WERI-Rb-1 (cell line): ENCODE data around the gene POLD2.

Experiments used
- DNase-seq: peaks from one replicate; pipeline ENCODE4 v3.0.0-alpha.2; 2020
- H3K27ac ChIP-seq: fragments of 250-450 bp; sonication (Bioruptor Pico); 2 replicates; pipeline ENCODE4 v1.5.1; 2020; ENCODE audit warnings: mild to moderate bottlenecking, moderate library complexity
- H3K27me3 ChIP-seq: fragments of 250-450 bp; sonication (Bioruptor Pico); 2 replicates; pipeline ENCODE4 v1.5.1; 2021; ENCODE audit warnings: mild to moderate bottlenecking, low read depth, moderate library complexity; ENCODE audit not compliant: insufficient read depth, severe bottlenecking
- H3K36me3 ChIP-seq: fragments of 250-450 bp; sonication (Bioruptor Pico); 2 replicates; pipeline ENCODE4 v1.5.1; 2020; ENCODE audit warnings: mild to moderate bottlenecking, moderate library complexity
- H3K4me3 ChIP-seq: 2 replicates; pipeline ENCODE4 v1.5.1; 2011; ENCODE audit warnings: low read depth, mild to moderate bottlenecking, control low read depth, low read length
- H3K9me3 ChIP-seq: fragments of 250-450 bp; sonication (Bioruptor Pico); 2 replicates; pipeline ENCODE4 v1.5.1; 2021; ENCODE audit warnings: mild to moderate bottlenecking, moderate library complexity; ENCODE audit not compliant: severe bottlenecking
- CTCF ChIP-seq: IDR thresholded peaks from 2 replicates; pipeline ENCODE4 v1.5.1; 2011; ENCODE audit warnings: low read depth, mild to moderate bottlenecking, control low read depth, inconsistent platforms, low read length

Gene POLD2

DNA sequence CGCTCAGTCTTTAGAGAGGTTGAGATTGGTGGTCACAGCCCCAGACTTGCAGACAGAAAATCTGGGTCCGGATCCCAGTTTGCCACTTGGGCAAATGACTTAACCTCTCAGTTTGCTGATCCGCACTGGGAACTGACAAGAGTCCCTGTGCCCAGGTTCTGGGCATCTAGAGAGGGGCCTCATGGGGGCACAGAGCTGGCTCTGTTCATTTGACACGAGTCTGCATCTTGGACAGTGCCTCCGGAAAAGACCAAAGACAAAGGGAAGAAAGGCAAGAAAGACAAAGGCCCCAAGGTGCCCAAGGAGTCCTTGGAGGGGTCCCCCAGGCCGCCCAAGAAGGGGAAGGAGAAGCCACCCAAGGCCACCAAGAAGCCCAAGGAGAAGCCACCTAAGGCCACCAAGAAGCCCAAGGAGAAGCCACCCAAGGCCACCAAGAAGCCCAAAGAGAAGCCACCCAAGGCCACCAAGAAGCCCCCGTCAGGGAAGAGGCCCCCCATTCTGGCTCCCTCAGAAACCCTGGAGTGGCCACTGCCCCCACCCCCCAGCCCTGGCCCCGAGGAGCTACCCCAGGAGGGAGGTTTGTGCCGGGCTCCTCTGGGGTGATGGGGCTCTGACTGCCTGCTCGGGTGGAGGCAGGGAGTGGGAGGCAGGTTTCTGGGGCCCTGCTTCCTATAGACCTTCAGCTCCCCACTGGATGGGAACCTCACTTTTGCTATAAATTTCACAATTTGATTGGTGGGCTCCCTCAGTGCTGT lies 16.9 kb downstream of the POLD2 start:
- peaks cover 39% of the 10 kb centered on the region for H3K36me3 ChIP-seq
- TF ChIP-seq CTCF = no peak
- no peaks in the 10 kb centered on the region for H3K27me3 ChIP-seq
- H3K9me3 ChIP-seq = no peaks in the 10 kb centered on the region
- no peak for DNase-seq
- no peak overlapping the region for H3K4me3 ChIP-seq
- H3K27ac ChIP-seq = no peak overlapping the region

DNA sequence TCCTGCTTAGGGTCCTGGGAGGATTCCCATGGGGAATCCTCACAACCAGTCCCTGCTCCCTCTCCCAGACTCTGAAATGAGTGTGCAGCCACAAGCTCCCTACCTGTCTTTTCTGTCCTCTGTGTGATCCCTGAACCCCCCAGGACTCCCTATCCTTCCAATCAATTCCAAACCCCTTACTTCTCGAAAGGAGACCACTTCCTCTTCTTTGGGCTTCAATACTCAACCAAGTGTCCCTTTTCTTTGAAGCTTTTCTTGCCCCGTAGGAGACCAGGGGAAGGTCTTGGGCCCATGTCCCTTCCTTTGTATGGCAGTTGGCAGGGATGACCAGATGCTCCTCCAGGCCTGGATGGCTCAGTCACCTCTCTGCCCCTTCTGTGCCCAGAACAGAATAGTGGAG lies 17.5 kb downstream of the POLD2 start:
- TF ChIP-seq CTCF = no peak
- H3K27ac ChIP-seq = no peak overlapping the region
- no peak for DNase-seq
- H3K4me3 ChIP-seq = no peak overlapping the region
- H3K27me3 ChIP-seq = no peaks in the 10 kb centered on the region
- no peaks in the 10 kb centered on the region for H3K9me3 ChIP-seq
- H3K36me3 ChIP-seq = peaks cover 34% of the 10 kb centered on the region

DNA sequence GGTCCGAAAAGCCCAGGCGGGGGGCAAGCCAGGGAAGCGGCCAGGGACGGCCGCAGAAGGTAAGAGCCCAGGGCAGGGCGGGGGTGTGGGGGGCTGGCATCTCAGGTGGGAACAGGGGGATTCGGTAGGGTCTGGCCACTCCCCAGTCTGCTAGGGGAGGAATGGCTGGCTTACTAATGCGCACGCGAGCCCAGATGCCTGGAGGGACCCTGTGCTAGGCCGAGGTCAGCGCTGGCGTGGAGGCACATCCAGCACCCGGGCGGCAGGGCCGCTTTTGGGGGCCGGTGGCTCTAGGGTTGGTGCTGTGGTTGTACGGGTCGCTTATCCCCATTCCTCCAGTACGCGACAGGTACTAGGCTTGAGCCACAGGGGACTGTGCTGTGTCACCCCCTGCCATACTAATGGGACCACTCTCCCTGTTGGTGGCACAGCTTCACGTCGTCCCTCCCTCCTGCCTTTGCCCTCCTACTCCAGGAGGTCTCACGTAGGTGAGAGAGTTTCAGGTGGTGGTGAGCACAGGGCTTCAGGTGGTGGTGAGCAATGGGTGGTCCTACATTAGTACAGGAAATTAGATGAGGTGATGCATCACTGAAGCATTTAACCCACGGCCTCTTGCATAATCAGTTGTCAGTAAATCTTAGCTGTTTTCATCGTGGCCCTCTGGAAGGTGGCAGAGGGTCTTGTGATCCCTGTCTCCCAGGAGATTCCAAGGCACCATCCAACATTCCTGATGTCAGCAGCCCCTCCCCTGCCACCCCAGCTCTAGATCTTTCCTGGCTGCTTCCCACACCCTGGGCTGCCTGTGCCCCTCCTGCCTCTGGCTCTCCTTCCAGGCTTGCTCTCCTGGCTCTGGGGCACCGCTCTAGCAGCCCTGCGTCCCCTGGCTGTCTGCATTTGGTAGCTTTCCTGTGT lies 18.2 kb downstream of the POLD2 start:
- DNase-seq = no peak
- H3K4me3 ChIP-seq = peak overlapping the region; percentile 46
- H3K36me3 ChIP-seq = peaks cover 30% of the 10 kb centered on the region
- H3K27me3 ChIP-seq = no peaks in the 10 kb centered on the region
- H3K27ac ChIP-seq = peak overlapping the region; percentile 63
- TF ChIP-seq CTCF = no peak
- H3K9me3 ChIP-seq = no peaks in the 10 kb centered on the region

GRCh38 chr7:44103923-44104859 lies 19.2 kb downstream of the POLD2 start, which contains the start of gene AEBP1:
Gene AEBP1, plus strand, starts transcription at chr7:44104345. Its CDS starts 321 bp downstream, at chr7:44104666.
- Histone ChIP-seq H3K27ac (peak within 1 kb of the TSS; percentile 63), H3K27me3 (no peaks in the 10 kb centered on the region), H3K9me3 (no peaks in the 10 kb centered on the region), H3K36me3 (peaks cover 21% of the 10 kb centered on the region), H3K4me3 (peak within 1 kb of the TSS; percentile 46)
- peak; percentile 63 for DNase-seq
- peak; percentile 28; the same call in 1 of the 2 replicates for TF ChIP-seq CTCF

- no peaks in the 10 kb centered on the region for H3K27me3 ChIP-seq
- peak overlapping the region; percentile 22; the same call in 1 of the 2 replicates for H3K4me3 ChIP-seq
- H3K27ac ChIP-seq = no peak overlapping the region
- DNase-seq = no peak
- TF ChIP-seq CTCF = no peak
- peaks cover 17% of the 10 kb centered on the region for H3K36me3 ChIP-seq
- no peaks in the 10 kb centered on the region for H3K9me3 ChIP-seq
Observed at GRCh38 chr7:44103566-44103922, 19.8 kb downstream of the POLD2 start.
